ENCODE measurements around the gene THRAP3. TPM values are rescaled to one million over a fixed set of nuclear protein-coding genes. Genes with fewer than 3 reads are reported as not detected.

Gene THRAP3
- total and polyA plus RNA-seq, 2 experiments from 2014 or later = 48.6 to 92.9 TPM

GRCh38 chr1:36307601-36308330 is 83.5 kb downstream of the THRAP3 start:
- Histone ChIP-seq H3K4me3 (peak overlapping the region; percentile 52), H3K9me3 (ENCODE audit: low read depth) (no peaks in the 10 kb centered on the region), H3K36me3 (peaks cover 10% of the 10 kb centered on the region), H3K27ac (no peak overlapping the region), H3K4me1 (ENCODE audit: low read depth) (peaks cover 13% of the 10 kb centered on the region), H3K27me3 (no peaks in the 10 kb centered on the region)
- no peak for DNase-seq (ENCODE audit: low read depth in 1 of 2, low spot score in 1 of 2)
- TF ChIP-seq CTCF (IDR thresholded peaks at IDR 0.05; ENCODE audit: low read depth, low read length) = no peak

- peaks cover 13% of the 10 kb centered on the region for H3K4me1 ChIP-seq (ENCODE audit: low read depth)
- no peak for TF ChIP-seq CTCF (IDR thresholded peaks at IDR 0.05; ENCODE audit: low read depth, low read length)
- DNase-seq (ENCODE audit: low read depth in 1 of 2, low spot score in 1 of 2) = no peak
- no peaks in the 10 kb centered on the region for H3K9me3 ChIP-seq (ENCODE audit: low read depth)
- H3K36me3 ChIP-seq = no peaks in the 10 kb centered on the region
- H3K27ac ChIP-seq = no peak overlapping the region
- H3K4me3 ChIP-seq = no peak overlapping the region
- no peaks in the 10 kb centered on the region for H3K27me3 ChIP-seq
Measured at GRCh38 chr1:36309397-36309796, 85.2 kb downstream of the THRAP3 start.

- peak in 1 of 2 donors; percentile 18 for DNase-seq (ENCODE audit: low read depth in 1 of 2, low spot score in 1 of 2)
- Histone ChIP-seq H3K27ac (peak overlapping the region; percentile 83), H3K27me3 (no peaks in the 10 kb centered on the region), H3K9me3 (ENCODE audit: low read depth) (no peaks in the 10 kb centered on the region), H3K4me1 (ENCODE audit: low read depth) (peaks cover 31% of the 10 kb centered on the region), H3K36me3 (no peaks in the 10 kb centered on the region), H3K4me3 (no peak overlapping the region)
- no peak for TF ChIP-seq CTCF (IDR thresholded peaks at IDR 0.05; ENCODE audit: low read depth, low read length)
Measured at GRCh38 chr1:36320291-36320761, 96.1 kb downstream of the THRAP3 start.

- Histone ChIP-seq H3K27me3 (no peaks in the 10 kb centered on the region), H3K36me3 (no peaks in the 10 kb centered on the region), H3K9me3 (ENCODE audit: low read depth) (no peaks in the 10 kb centered on the region), H3K4me3 (no peak overlapping the region), H3K4me1 (ENCODE audit: low read depth) (peaks cover 31% of the 10 kb centered on the region), H3K27ac (peak overlapping the region; percentile 83)
- no peak for DNase-seq (ENCODE audit: low read depth in 1 of 2, low spot score in 1 of 2)
- TF ChIP-seq CTCF (IDR thresholded peaks at IDR 0.05; ENCODE audit: low read depth, low read length) = no peak
Measured at GRCh38 chr1:36320767-36321118, 96.5 kb downstream of the THRAP3 start.

- H3K4me3 ChIP-seq = no peak overlapping the region
- no peaks in the 10 kb centered on the region for H3K36me3 ChIP-seq
- DNase-seq (ENCODE audit: low read depth in 1 of 2, low spot score in 1 of 2) = peak; percentile 92 to 97
- H3K27ac ChIP-seq = peak overlapping the region; percentile 83
- H3K27me3 ChIP-seq = no peaks in the 10 kb centered on the region
- no peaks in the 10 kb centered on the region for H3K9me3 ChIP-seq (ENCODE audit: low read depth)
- peaks cover 31% of the 10 kb centered on the region for H3K4me1 ChIP-seq (ENCODE audit: low read depth)
- no peak for TF ChIP-seq CTCF (IDR thresholded peaks at IDR 0.05; ENCODE audit: low read depth, low read length)
Measured at GRCh38 chr1:36321119-36321951, 97.1 kb downstream of the THRAP3 start.
